ENCODE data around the gene RUFY1.
"Not testable (repeated sequence)": the region's sequence is repeated elsewhere in the genome, so short reads cannot be mapped to it uniquely, and the experiment has no call there.

Gene RUFY1

DNA sequence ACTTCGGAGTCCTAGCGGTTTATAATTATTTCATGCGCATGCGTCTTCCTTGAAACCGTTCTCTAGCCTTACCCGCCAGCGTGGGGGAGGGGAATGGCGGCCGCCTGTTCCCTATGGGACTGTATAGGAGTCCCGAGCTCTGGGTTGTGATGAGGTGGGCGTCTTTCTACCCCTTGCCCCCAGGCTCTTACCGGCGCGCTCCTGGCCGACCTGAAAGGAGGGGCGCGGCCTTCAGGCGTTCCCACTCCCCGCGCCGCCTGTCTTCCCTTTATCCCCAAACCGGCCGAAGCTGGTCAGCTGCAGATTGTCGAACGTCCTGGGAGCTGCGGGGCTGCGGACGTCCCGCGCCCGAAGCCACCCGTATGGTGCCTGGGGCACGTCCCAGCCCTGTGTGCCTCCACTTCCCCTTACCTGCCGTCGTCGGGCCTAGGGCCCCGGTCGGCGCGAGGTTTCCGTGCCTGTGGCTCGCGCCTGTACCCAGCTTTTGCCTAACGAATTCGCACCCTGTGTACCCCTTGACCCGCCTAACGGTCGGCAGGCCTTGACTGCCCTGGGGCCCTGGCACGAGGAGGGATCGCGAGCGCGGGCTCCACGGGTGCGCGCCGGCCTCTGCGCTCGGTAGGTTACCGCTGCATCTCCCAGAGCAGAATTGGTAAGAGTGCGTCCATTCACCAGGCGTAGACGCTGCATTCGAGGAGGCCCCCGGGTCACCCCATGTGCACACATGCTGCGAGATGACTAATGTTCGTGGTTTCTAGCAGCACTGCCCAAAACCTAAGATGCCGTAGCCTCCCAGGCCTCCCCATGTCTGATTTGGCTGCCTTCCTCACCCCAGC lies 73.8 kb downstream of the RUFY1 start:
- DNase-seq: no peak

GRCh38 chr5:179624841-179625271 lies 74.5 kb downstream of the RUFY1 start:
- DNase-seq: no peak

DNA sequence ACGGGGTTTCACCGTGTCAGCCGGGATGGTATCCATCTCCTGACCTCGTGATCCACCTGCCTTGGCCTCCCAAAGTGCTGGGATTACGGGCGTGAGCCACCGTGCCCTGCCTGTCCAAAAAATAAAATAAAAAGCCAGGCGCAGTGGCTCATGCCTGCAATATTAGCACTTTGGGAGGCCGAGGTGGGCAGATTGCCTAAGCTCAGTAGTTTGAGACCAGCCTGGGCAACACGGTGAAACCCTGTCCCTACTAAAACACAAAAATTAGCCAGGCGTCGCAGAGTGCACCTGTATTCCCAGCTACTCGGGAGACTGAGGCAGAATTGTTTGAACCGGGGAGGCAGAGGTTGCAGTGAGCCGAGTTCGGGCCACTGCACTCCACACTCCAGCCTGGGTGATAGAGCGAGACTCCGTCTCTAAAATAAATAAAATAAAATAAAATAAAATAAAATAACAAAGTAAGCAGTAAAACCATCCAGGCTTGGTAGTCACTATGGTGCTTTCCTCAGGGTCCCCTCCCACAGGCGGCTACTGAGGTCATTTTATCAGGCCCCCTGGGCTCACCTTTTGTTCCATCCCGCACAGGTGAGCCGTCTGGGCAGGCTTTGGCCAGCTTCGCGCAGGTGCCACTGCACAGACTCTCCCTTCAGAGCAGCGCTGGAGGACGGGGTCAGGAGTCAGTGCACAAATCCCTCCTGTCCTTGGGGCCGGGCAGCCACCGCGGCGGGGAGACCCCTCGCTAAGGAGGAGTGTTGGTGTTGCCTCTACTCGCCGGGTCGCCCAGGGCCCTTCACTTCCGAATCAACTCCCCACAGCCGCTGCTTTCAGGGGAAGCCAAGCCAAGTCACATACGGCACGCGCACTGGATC lies 83.4 kb downstream of the RUFY1 start:
- DNase-seq: not testable (repeated sequence)

DNA sequence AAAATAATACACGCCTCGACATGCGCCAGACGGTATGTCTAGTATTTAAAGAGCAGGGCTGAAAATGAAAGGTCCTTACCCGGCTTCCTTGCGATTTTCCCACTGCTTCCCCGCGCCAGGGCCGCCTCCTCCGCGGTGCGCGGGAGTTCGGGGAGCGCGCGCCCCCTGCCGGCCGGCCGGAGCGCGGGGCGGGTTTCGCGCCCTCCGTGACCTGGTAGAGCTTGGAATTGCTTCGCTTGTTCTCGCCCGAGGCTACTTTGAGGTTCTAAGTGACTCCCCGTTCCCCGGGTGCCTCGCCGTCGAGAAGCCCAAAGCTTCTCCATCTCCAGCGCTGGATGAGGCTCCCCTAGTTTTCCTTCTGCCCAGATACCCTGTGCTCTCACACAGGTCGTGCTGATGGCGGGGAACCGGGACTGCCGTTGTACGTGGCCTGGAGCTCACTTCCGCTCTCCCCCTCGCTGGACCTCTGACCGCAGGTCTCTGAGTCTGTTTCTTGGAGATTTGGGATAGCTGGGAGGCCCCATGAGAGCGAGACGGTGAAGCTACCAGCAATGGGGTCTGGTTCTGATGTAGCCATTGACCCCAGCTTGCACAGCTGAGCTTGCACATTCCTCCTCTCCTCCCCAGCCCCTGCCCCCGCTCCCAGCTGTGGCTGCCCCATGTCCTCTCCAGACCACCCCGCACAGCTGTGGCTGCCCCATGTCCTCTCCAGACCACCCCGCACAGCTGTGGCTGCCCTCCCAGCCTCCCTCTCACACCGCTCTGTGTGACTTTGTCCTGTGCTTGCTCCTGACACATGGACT lies 84.2 kb downstream of the RUFY1 start:
- DNase-seq: not testable (repeated sequence)

DNA sequence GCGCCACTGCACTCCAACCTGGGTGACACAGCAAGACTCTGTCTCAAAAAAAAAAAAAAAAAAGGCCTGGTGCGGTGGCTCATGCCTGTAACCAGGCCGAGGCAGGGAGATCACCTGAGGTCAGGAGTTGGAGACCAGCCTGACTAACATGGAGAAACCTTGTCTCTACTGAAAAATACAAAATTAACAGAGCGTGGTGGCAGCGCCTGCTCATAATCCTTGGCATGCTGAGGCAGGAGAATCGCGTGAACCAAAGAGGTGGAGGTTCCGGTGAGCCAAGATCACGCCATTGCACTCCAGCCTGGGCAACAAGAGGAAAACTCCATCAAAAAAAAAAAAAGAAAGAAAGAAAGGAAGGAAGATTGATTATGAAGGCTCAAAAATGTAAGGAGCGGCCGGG lies 88.9 kb downstream of the RUFY1 start:
- DNase-seq: not testable (repeated sequence)

DNA sequence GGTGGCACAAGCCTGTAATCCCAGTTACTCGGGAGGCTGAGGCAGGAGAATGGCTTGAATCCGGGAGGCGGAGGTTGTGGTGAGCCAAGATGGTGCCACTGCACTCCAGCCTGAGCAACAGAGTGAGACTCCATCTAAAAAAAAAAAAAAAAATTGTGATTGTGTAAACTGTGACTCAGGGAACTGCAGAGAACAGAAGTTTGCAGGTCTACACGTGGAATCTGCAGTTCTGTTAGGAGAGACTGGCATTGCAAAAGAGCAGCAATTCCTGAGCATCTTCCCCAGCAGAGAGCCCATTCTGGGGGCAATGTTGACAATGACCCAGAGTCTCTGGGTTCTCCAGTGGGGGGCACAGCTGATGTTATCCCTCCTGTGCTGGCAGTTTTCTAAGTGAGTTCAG lies 91.4 kb downstream of the RUFY1 start:
- not testable (repeated sequence) for DNase-seq

GRCh38 chr5:179642626-179643025 lies 92.3 kb downstream of the RUFY1 start:
- DNase-seq: not testable (repeated sequence)

- not testable (repeated sequence) for DNase-seq
Measured at GRCh38 chr5:179643141-179643920, 93.0 kb downstream of the RUFY1 start.

DNA sequence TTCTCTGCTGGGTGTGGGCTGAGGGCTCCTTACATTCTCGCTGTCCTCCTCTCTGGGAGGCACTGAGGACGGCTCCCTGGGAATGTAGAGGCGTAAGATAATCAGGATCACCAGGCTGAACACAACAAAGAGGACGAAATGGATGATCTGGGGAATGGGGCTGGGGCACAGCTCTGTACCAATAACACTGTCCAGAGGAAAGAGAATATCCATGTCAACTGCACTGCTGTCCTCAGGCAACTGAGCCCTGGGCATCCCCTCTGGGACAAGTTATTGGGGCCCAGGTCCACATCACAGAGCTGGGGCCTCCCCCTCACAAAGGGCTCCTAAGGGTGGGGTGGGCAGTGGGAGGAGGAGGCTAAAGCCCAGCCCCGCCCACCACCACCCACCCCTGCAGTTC lies 94.4 kb downstream of the RUFY1 start:
- DNase-seq: not testable (repeated sequence)

- DNase-seq: no peak
Measured at GRCh38 chr5:179648410-179648809, 98.1 kb downstream of the RUFY1 start.

DNA sequence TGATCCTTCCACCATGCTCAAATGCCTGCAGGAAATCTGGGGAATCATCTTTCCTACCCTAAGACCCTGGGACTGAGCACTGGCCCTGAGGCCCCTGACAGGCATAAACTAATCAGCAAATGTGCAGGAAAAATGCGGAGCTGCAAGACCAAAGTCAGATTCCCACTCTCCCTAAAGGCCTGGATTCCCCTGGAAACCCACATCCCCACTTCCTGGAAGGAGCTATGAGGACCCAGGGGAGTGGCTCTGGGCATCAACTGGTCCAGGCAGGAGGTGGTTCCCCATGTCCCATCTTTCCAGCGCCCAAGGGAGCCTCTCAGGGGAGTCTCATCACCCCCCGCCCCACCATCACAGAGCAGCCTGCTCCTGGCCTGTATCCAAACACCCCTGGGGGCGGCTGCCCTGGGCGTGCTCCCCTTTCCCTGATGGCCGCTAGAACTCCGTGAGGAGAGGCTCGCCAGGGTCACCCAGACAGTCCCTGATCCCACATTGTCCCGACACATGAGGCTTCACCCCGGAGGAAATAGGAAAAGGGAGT lies 98.9 kb downstream of the RUFY1 start:
- DNase-seq: not testable (repeated sequence)

DNA sequence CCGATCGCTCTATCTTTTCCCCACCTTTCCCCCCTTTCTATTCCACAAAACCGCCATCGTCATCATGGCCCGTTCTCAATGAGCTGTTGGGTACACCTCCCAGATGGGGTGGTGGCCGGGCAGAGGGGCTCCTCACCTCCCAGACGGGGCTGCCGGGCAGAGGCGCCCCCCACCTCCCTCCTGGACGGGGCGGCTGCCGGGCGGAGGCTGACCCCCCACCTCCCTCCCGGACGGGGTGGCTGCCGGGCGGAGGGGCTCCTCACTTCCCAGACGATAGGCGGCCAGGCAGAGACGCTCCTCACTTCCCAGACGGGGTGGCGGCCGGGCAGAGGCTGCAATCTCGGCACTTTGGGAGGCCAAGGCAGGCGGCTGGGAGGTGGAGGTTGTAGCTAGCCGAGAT lies 99.9 kb downstream of the RUFY1 start:
- DNase-seq: not testable (repeated sequence)

GRCh38 chr5:179653135-179653534 lies 102.8 kb downstream of the RUFY1 start:
- DNase-seq: not testable (repeated sequence)

DNA sequence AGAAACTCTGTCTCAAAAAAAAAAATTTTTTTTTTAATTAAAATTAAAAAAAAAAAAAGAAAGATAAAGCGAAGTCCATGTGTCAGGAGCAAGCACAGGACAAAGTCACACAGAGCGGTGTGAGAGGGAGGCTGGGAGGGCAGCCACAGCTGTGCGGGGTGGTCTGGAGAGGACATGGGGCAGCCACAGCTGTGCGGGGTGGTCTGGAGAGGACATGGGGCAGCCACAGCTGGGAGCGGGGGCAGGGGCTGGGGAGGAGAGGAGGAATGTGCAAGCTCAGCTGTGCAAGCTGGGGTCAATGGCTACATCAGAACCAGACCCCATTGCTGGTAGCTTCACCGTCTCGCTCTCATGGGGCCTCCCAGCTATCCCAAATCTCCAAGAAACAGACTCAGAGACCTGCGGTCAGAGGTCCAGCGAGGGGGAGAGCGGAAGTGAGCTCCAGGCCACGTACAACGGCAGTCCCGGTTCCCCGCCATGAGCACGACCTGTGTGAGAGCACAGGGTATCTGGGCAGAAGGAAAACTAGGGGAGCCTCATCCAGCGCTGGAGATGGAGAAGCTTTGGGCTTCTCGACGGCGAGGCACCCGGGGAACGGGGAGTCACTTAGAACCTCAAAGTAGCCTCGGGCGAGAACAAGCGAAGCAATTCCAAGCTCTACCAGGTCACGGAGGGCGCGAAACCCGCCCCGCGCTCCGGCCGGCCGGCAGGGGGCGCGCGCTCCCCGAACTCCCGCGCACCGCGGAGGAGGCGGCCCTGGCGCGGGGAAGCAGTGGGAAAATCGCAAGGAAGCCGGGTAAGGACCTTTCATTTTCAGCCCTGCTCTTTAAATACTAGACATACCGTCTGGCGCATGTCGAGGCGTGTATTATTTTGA lies 107.2 kb downstream of the RUFY1 start:
- DNase-seq: not testable (repeated sequence)

DNA sequence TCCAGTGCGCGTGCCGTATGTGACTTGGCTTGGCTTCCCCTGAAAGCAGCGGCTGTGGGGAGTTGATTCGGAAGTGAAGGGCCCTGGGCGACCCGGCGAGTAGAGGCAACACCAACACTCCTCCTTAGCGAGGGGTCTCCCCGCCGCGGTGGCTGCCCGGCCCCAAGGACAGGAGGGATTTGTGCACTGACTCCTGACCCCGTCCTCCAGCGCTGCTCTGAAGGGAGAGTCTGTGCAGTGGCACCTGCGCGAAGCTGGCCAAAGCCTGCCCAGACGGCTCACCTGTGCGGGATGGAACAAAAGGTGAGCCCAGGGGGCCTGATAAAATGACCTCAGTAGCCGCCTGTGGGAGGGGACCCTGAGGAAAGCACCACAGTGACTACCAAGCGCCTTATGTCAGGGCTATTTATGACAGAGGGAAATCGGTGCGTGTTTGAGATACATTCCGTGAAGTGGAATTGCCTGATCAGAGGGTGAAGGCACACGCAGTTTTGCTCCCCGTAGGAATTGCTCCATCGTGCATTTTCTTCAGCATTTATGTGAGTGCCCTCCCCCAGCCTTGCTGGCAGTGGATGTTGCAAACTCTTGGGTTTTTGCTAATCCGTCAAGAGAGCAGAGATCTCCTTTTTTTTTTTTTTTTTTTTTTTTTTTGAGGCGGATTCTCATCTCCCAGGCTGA lies 108.0 kb downstream of the RUFY1 start:
- not testable (repeated sequence) for DNase-seq
